ENCODE data around the gene LYST.
A peak's percentile ranks its signal among the peaks of the same experiment; 100 is the strongest.

The LYST gene

GRCh38 chr1:235783148-235783776 is 83.4 kb downstream of the LYST start:
- peak; percentile 34 for TF ChIP-seq CTCF (IDR thresholded peaks at IDR 0.05; ENCODE audit: extremely low read depth, insufficient read depth, missing control alignments)
- no peak for DNase-seq (ENCODE audit: low spot score)
- in situ Hi-C loops (cut with MboI; ENCODE audit: low pct_unique_long_range_greater_than_20kb, low sequenced_read_pairs, unreplicated experiment): no loop called here

GRCh38 chr1:235782601-235783000 is 84.1 kb downstream of the LYST start:
- in situ Hi-C loops (cut with MboI; ENCODE audit: low pct_unique_long_range_greater_than_20kb, low sequenced_read_pairs, unreplicated experiment): no loop called here
- DNase-seq (ENCODE audit: low spot score): no peak
- no peak for TF ChIP-seq CTCF (IDR thresholded peaks at IDR 0.05; ENCODE audit: extremely low read depth, insufficient read depth, missing control alignments)

- no peak for DNase-seq (ENCODE audit: low spot score)
- no peak for TF ChIP-seq CTCF (IDR thresholded peaks at IDR 0.05; ENCODE audit: extremely low read depth, insufficient read depth, missing control alignments)
- in situ Hi-C loops (cut with MboI; ENCODE audit: low pct_unique_long_range_greater_than_20kb, low sequenced_read_pairs, unreplicated experiment): no loop called here
Measured at GRCh38 chr1:235781807-235782206, 84.9 kb downstream of the LYST start.

- in situ Hi-C loops (cut with MboI; ENCODE audit: low pct_unique_long_range_greater_than_20kb, low sequenced_read_pairs, unreplicated experiment): no loop called here
- no peak for TF ChIP-seq CTCF (IDR thresholded peaks at IDR 0.05; ENCODE audit: extremely low read depth, insufficient read depth, missing control alignments)
- DNase-seq (ENCODE audit: low spot score): no peak
Measured at GRCh38 chr1:235779770-235780169, 86.9 kb downstream of the LYST start.

GRCh38 chr1:235776396-235776795 is 90.3 kb downstream of the LYST start:
- in situ Hi-C loops (cut with MboI; ENCODE audit: low pct_unique_long_range_greater_than_20kb, low sequenced_read_pairs, unreplicated experiment): no loop called here
- no peak for DNase-seq (ENCODE audit: low spot score)
- TF ChIP-seq CTCF (IDR thresholded peaks at IDR 0.05; ENCODE audit: extremely low read depth, insufficient read depth, missing control alignments): no peak

GRCh38 chr1:235775246-235775860 is 91.4 kb downstream of the LYST start:
- in situ Hi-C loops (cut with MboI; ENCODE audit: low pct_unique_long_range_greater_than_20kb, low sequenced_read_pairs, unreplicated experiment): no loop called here
- no peak for DNase-seq (ENCODE audit: low spot score)
- no peak for TF ChIP-seq CTCF (IDR thresholded peaks at IDR 0.05; ENCODE audit: extremely low read depth, insufficient read depth, missing control alignments)
